GM18517 (cell line): ENCODE measurements around the gene CSPG5.

Experiments used
- ATAC-seq: cut with Tn5 transposase; IDR thresholded peaks from one replicate; pipeline ENCODE4 v1.9.1; 2021; ENCODE audit warnings: mild to moderate bottlenecking, moderate library complexity; ENCODE audit not compliant: unreplicated experiment

CSPG5 gene

GRCh38 chr3:47588053-47588452 lies 9.4 kb upstream of the CSPG5 start:
- no peak for ATAC-seq

- no peak for ATAC-seq
Observed at GRCh38 chr3:47586746-47587145, 8.1 kb upstream of the CSPG5 start.

- no peak for ATAC-seq
Observed at GRCh38 chr3:47583320-47584075, 4.8 kb upstream of the CSPG5 start.

- no peak for ATAC-seq
Observed at GRCh38 chr3:47581835-47582234, 3.2 kb upstream of the CSPG5 start.

GRCh38 chr3:47581422-47581821 lies 2.8 kb upstream of the CSPG5 start:
- ATAC-seq = no peak

GRCh38 chr3:47580481-47580880 lies 1.8 kb upstream of the CSPG5 start:
- no peak for ATAC-seq

GRCh38 chr3:47579875-47580274 lies 1.2 kb upstream of the CSPG5 start:
- ATAC-seq = no peak

GRCh38 chr3:47578119-47578632 lies 489 bp downstream of the CSPG5 start:
- ATAC-seq = no peak

- no peak for ATAC-seq
Observed at GRCh38 chr3:47577583-47578118, 1.0 kb downstream of the CSPG5 start.

GRCh38 chr3:47573190-47574172 lies 5.2 kb downstream of the CSPG5 start:
- ATAC-seq = no peak

GRCh38 chr3:47571391-47572175 lies 7.1 kb downstream of the CSPG5 start:
- ATAC-seq = no peak

- ATAC-seq = no peak
Observed at GRCh38 chr3:47568901-47569300, 9.8 kb downstream of the CSPG5 start.

- ATAC-seq = no peak
Observed at GRCh38 chr3:47567149-47567548, 11.5 kb downstream of the CSPG5 start.

GRCh38 chr3:47566667-47567066 lies 12.0 kb downstream of the CSPG5 start:
- no peak for ATAC-seq

- ATAC-seq = no peak
Observed at GRCh38 chr3:47565734-47566550, 12.7 kb downstream of the CSPG5 start.

GRCh38 chr3:47556351-47556750 lies 22.3 kb downstream of the CSPG5 start:
- ATAC-seq = no peak

GRCh38 chr3:47554335-47554734 lies 24.3 kb downstream of the CSPG5 start:
- ATAC-seq = no peak

GRCh38 chr3:47553407-47553806 lies 25.3 kb downstream of the CSPG5 start:
- no peak for ATAC-seq

- ATAC-seq = no peak
Observed at GRCh38 chr3:47542471-47543173, 36.0 kb downstream of the CSPG5 start.
